Gastrocnemius medialis (tissue), 4 donors: ENCODE measurements around the gene PCDH9. TPM values are rescaled to one million over a fixed set of nuclear protein-coding genes. Genes with fewer than 3 reads are reported as not detected.

ENCODE experiments used
- ATAC-seq, 2 donors: fragments of 150-250 bp; one replicate each; pipeline ENCODE4 v1.9.1; 2016
- DNase-seq, 2 donors: peaks; one replicate each; pipeline ENCODE4 v3.0.0-alpha.2; 2019
- H3K27ac ChIP-seq, 4 donors: fragments of 200-600 bp; sonication (generic); 1 replicate in 1 of 4; 2 replicates in 3 of 4; pipeline ENCODE4 v1.5.1; 2016 to 2018; ENCODE audit warnings: mild to moderate bottlenecking in 2 of 4, moderate library complexity in 1 of 4
- H3K27me3 ChIP-seq, 3 donors: fragments of 200-600 bp; sonication (generic) in 2 of 3; 1 replicate in 1 of 3; 2 replicates in 2 of 3; pipeline versions ENCODE4 v1.5.1 to v1.6.0; 2016 to 2019; ENCODE audit warnings: mild to moderate bottlenecking in 1 of 3, moderate library complexity in 1 of 3
- H3K36me3 ChIP-seq, 2 donors: fragments of 200-600 bp; sonication (generic) in 1 of 2; one replicate each; pipeline ENCODE4 v1.5.1; 2017 to 2018
- H3K4me1 ChIP-seq, 2 donors: fragments of 200-600 bp; sonication (generic) in 1 of 2; one replicate each; pipeline ENCODE4 v1.5.1; 2016 to 2017; ENCODE audit warnings: mild to moderate bottlenecking in 2 of 2
- H3K4me3 ChIP-seq, 4 donors: fragments of 200-600 bp; sonication (generic) in 3 of 4; 1 replicate in 1 of 4; 2 replicates in 3 of 4; pipeline ENCODE4 v1.5.1; 2016 to 2019; ENCODE audit warnings: mild to moderate bottlenecking in 2 of 4
- H3K9me3 ChIP-seq, 3 donors: fragments of 200-600 bp; sonication (generic) in 2 of 3; 1 replicate in 1 of 3; 2 replicates in 2 of 3; pipeline ENCODE4 v1.5.1; 2016 to 2019
- CTCF ChIP-seq, 5 experiments: fragments of 450-650 bp in 3 of 5; fragments of 200-600 bp in 2 of 5; sonication (generic) in 2 of 5; IDR thresholded peaks in 4 of 5; conservative IDR thresholded peaks in 1 of 5; 1 replicate in 4 of 5; 2 replicates in 1 of 5; pipeline ENCODE4 v1.5.1; 2016 to 2019; ENCODE audit warnings: antibody characterized with exemption in 5 of 5, mild to moderate bottlenecking in 3 of 5, moderate library complexity in 3 of 5
- POLR2A ChIP-seq, 2 donors: fragments of 450-650 bp; IDR thresholded peaks; one replicate each; pipeline ENCODE4 v1.6.1; 2017; ENCODE audit warnings: antibody characterized with exemption in 2 of 2, mild to moderate bottlenecking in 2 of 2, moderate library complexity in 2 of 2
- in situ Hi-C, 4 donors: fragments of 200-750 bp; cut with MboI; loops; one replicate each; pipeline versions ENCODE4 v1.15.0 to v1.8.0; 2017; ENCODE audit warnings: low sequenced_read_pairs in 4 of 4
- intact Hi-C: fragments of 100-400 bp; cut with DNase I; formaldehyde crosslinking; loops from one replicate; pipeline ENCODE4 v1.15.1; 2023; ENCODE audit warnings: low total_unique reads
- total RNA-seq, 4 donors: library from RNA; depleted of rRNA; stranded (reverse); fragments of >200 nt; gene quantifications; one replicate each; pipeline versions ENCODE4 v1.1.0 to v1.2.3, GENCODE V29; 2016

PCDH9 gene
- total RNA-seq, 4 donors from 2014 or later = 1.4 to 2.1 (median 1.9) TPM

GRCh38 chr13:67150608-67151007, 79.5 kb downstream of the PCDH9 start:
- intact Hi-C loops = no loop called here
- peaks cover 21 to 26% of the 10 kb centered on the region in 2 donors for H3K4me1 ChIP-seq
- in situ Hi-C loops = no loop called here
- TF ChIP-seq CTCF (IDR thresholded peaks at IDR 0.05 in 4 of 5, conservative IDR thresholded peaks at IDR 0.05 in 1 of 5) = no peak
- no peak for TF ChIP-seq POLR2A (IDR thresholded peaks at IDR 0.05)
- DNase-seq (no peak), ATAC-seq (no peak)
- no peaks in the 10 kb centered on the region for H3K27me3 ChIP-seq
- no peaks in the 10 kb centered on the region for H3K9me3 ChIP-seq
- H3K4me3 ChIP-seq = no peak overlapping the region
- no peak overlapping the region for H3K27ac ChIP-seq
- no peaks in the 10 kb centered on the region for H3K36me3 ChIP-seq

- no peaks in the 10 kb centered on the region for H3K36me3 ChIP-seq
- in situ Hi-C loops = no loop called here
- H3K27ac ChIP-seq = no peak overlapping the region
- TF ChIP-seq POLR2A (IDR thresholded peaks at IDR 0.05) (no peak), CTCF (IDR thresholded peaks at IDR 0.05 in 4 of 5, conservative IDR thresholded peaks at IDR 0.05 in 1 of 5) (no peak)
- no peaks in the 10 kb centered on the region for H3K9me3 ChIP-seq
- peaks cover 21 to 26% of the 10 kb centered on the region in 2 donors for H3K4me1 ChIP-seq
- no peak for DNase-seq
- H3K4me3 ChIP-seq = no peak overlapping the region
- no peak for ATAC-seq
- no peaks in the 10 kb centered on the region for H3K27me3 ChIP-seq
- intact Hi-C loops = no loop called here
These were observed 82.0 kb downstream of the PCDH9 start for GRCh38 chr13:67148161-67148571.

GRCh38 chr13:67147342-67148133, 82.6 kb downstream of the PCDH9 start:
- Histone ChIP-seq H3K27ac (peak overlapping the region; percentile 1 to 23 (median 8)), H3K36me3 (no peaks in the 10 kb centered on the region), H3K27me3 (no peaks in the 10 kb centered on the region), H3K9me3 (no peaks in the 10 kb centered on the region), H3K4me3 (peak overlapping the region in 1 of 4 donors; percentile 0), H3K4me1 (peaks cover 21 to 26% of the 10 kb centered on the region in 2 donors)
- TF ChIP-seq POLR2A (IDR thresholded peaks at IDR 0.05) (no peak), CTCF (IDR thresholded peaks at IDR 0.05 in 4 of 5, conservative IDR thresholded peaks at IDR 0.05 in 1 of 5) (no peak)
- in situ Hi-C loops = no loop called here
- intact Hi-C loops = no loop called here
- no peak for DNase-seq
- peak in 1 of 2 donors; percentile 56 for ATAC-seq

GRCh38 chr13:67146523-67147130, 83.5 kb downstream of the PCDH9 start:
- Histone ChIP-seq H3K4me1 (peaks cover 21 to 26% of the 10 kb centered on the region in 2 donors), H3K27ac (peak overlapping the region in 1 of 4 donors; percentile 10), H3K9me3 (no peaks in the 10 kb centered on the region), H3K36me3 (no peaks in the 10 kb centered on the region), H3K27me3 (no peaks in the 10 kb centered on the region), H3K4me3 (no peak overlapping the region)
- no peak for DNase-seq
- intact Hi-C loops (no loop called here), in situ Hi-C loops (no loop called here)
- no peak for ATAC-seq
- TF ChIP-seq CTCF (IDR thresholded peaks at IDR 0.05 in 4 of 5, conservative IDR thresholded peaks at IDR 0.05 in 1 of 5) (no peak), POLR2A (IDR thresholded peaks at IDR 0.05) (no peak)
